HG02642 (cell line): Measurements from ENCODE around the gene ME3.
"Not testable (repeated sequence)": the region's sequence is repeated elsewhere in the genome, so short reads cannot be mapped to it uniquely, and the experiment has no call there.

Experiments used
- ATAC-seq: cut with Tn5 transposase; IDR thresholded peaks from one replicate; pipeline ENCODE4 v1.9.1; 2021; ENCODE audit warnings: mild to moderate bottlenecking; ENCODE audit not compliant: unreplicated experiment, poor library complexity

Gene ME3

DNA sequence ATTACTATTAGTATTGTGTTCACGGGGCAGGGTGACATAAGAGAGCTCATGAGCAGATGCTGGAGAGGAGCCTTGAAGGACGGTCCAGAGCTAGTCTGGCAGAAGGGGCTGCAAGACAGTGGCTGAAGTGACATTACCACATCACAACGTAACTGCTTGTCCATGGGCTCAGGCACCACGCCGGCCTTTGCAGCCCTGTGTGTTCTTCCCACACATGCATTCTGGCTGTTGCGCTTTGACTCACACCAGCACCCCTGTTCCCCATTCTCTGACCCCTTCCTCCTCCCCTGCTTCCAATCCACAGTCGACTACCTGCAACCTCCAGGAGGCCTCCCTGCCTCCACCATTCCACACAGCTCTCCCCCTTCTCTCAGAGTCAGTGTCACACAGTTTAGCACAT lies 103.3 kb downstream of the ME3 start:
- no peak for ATAC-seq

DNA sequence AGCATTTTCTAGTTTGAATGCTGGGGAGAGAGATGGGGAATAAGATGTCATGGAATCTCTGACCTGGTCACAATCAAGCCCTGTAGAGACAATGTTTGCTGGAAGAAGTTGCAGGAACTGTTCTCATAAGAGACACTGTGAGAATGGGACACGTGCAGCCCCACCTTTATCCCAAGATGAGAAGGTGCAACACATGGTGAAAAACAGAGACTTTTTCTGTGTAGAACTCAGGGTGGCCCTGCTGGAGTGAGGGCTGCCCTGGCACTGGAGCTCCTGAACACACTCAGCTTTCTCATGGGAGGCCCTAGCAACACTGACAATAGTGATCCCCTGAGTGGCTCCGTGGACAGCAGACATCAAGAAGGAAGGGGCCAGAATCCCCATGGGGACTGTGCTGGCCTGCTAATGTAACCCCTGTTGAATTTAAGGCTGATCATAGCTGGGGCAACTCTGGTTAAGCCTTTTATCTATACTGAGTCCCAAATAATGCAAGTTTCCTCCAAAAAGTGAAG lies 106.6 kb downstream of the ME3 start:
- ATAC-seq: no peak

- ATAC-seq: no peak
Observed at GRCh38 chr11:86565388-86565787, 107.0 kb downstream of the ME3 start.

DNA sequence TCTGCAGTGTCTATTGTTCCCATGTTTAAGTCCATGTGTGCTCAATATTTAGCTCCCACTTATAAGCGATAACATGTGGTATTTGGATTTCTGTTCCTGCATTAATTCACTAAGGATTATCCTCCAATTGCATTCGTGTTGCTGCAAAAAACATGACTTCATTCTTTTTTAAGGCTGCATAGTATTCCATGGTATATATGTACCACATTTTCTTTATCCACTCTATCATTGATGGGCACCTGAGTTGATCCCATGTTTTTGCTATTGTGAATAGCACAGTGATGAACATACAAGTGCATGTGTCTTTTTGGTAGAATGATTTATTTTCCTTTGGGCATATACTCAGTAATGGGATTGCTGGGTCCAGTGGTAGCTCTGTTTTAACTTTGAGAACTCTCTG lies 109.6 kb downstream of the ME3 start:
- not testable (repeated sequence) for ATAC-seq

DNA sequence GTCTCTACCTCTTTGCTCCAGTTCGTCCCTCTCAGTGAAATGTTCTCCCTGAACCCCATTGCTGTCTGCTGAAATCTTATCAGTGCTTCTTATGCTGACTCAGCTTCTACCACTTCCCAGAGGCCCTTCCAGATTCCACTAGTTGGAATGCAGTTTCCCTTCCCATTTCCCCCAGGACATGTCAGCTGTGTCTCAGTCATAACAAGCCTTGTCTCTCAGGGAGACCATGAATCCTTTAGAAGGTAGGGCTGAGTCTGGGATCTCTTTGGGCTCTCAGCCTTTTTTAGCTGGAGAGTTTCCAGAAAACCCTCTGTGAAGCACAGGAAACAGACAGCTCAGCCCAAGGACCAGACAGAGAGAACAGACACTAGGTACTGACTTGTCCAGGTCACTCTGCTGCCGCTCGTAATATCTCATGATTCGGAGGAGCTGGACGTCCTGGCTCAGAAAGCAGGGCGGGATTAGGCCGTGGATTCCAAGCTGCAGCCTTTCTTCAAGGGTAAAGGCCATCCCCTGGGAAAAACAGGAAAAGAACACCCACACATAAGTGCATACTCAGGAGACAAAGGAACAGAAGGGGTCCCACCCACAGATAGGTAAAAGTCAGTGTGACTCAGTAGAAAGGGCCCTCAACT lies 113.0 kb downstream of the ME3 start:
- no peak for ATAC-seq

GRCh38 chr11:86558841-86559240 lies 113.6 kb downstream of the ME3 start:
- no peak for ATAC-seq

GRCh38 chr11:86558207-86558606 lies 114.2 kb downstream of the ME3 start:
- no peak for ATAC-seq

DNA sequence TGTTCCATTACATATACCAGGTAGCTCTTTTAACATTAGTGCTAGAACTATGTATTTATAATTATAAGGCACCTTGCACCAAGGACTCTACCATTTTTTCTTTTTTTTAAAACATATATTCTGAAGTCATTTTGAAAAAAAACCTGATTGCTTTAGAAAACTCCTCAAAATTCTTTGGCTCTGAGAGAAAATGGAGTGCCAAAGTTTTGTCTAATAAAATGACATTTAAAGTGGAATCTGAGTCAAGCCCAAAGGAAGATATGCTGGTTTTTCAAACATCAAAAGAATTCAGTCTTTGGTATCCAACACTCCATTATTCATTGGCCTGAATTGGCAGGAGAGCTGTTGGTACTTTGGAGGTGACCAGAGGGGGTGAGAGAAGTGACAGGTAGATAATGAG lies 116.5 kb downstream of the ME3 start:
- no peak for ATAC-seq

DNA sequence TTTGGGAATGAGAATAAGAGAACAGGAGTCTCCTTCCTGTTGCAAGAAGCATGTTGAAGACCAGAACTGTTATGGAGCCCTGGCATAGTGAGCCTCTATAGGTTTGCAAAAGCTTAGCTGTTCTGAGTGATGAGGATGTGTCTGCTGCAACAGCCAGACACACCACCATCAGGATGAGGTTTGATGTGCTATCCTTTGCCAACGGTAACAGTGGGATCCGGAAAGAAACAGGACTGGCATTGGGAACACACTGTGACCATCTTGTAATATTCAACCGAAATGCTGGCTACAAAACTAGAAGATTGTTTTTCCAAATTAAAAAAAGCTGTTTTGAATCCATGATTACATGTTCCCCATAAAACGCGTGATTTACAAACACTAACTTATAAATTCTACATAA lies 117.0 kb downstream of the ME3 start:
- ATAC-seq: no peak

DNA sequence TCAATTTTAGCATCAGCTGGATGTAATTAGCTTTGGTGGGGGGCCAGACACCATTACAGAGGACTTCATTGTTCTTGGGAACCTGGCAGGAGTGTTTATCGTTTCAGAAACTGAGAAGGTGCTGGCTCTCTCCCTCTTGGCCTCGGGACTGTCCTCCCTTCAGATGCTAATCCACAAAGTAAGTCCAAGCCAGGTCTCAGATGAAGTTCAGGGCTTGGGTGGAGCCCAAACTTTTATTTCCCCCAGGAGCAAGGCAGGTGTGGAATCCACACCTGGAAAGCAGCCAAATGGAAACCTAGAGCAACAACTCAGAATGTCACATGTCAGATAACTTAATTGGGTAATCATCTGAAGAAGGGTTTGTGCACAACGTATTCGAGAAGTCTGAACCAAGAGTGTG lies 119.2 kb downstream of the ME3 start:
- ATAC-seq: no peak

DNA sequence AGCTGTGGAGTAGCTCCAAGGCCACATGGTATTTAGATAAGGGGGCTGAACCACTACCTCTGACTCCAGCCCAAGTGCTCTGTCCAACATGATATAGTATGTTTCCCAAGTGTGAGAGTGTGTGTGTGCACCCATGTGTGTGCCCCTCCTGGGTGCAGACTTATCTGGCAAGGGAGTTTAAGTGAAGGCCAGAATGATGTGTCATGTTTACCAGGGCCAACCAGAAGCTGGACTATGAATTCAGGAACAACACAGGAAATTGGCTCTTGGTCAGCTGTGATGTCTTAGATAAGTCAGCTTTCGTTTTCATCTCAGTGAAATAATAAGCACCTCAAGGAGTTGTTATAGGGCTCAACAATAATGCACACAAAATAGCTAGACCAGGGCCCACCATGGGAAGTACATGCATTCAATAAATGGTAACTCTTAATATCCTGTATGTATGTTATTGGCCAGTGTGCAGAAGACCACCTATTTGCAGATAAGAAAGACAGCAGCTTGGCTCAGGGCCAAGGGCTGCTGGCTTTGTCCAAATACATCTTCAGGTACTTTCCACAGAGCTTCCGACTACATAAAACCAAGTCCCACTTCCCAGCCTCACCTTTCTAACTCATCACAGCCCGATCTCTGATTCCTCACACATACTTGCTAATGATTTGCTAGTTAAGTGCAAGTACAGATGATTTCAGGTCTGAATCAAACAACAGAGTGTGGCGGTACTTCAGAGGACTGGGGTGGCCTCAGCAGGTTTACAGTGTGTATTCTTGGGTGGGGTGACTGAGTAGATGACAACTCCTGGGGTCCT lies 120.9 kb downstream of the ME3 start:
- no peak for ATAC-seq

- no peak for ATAC-seq
Observed at GRCh38 chr11:86550757-86551156, 121.7 kb downstream of the ME3 start.

GRCh38 chr11:86548271-86548917 lies 124.0 kb downstream of the ME3 start:
- ATAC-seq: no peak

GRCh38 chr11:86547727-86548126 lies 124.7 kb downstream of the ME3 start:
- no peak for ATAC-seq

DNA sequence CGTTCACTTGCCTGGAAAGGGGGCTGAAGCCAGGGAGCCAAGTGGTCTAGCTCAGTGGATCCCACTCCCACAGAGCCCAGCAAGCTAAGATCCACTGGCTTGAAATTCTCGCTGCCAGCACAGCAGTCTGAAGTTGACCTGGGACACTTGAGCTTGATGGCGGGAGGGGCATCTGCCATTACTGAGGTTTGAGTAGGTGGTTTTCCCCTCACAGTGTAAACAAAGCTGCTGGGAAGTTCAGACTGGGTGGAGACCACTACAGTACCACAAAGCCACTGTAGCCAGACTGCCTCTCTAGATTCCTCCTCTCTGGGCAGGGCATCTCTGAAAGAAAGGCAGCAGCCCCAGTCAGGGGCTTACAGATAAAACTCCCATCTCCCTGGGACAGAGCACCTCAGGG lies 131.1 kb downstream of the ME3 start:
- not testable (repeated sequence) for ATAC-seq

DNA sequence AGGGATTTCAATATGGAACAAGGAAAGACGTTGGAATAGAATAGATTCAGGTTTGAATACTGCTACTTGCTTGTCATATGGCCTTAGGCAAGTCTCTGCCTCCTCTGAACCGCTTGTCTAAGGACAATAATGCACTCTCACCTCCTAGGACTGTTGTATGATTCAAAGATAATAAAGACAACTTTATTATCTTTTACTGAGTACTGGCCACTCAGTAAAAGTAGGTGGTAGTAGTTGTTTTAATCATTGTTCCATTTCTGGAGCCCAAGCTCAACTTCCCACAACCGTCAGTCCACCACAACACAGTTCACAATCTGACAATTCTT lies 134.2 kb downstream of the ME3 start:
- no peak for ATAC-seq

DNA sequence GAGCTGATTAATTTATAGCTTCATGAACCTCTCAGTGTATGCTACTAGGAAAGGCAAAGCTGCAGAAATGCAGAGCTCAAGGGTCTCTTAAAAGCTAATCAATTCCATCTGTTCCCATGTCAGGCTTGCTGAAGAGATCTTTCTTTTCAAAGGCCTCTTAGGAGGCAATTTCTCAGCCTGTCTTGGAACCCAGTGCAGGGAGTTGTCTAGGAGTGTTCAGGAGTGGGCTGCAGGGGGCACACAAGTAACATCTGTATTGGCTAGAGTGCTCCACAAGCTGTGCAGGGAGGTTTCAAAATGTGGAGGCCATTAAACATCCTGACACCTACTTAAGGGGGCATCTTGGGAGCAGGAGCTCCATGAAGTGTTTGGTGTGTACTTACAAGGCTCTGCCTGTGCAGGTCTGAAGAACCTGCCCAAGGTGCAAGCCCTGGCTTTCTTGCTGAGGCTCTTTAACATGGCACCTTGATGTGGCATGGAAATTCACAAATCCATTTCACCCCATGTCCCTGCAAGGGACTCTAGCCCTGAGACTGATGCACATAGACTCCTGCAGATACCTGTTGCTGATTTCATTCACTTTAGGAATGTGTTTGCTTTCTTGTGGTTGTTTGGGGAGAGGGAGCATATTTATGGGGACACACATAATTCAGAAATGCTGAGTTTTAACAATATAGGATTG lies 134.7 kb downstream of the ME3 start:
- no peak for ATAC-seq

DNA sequence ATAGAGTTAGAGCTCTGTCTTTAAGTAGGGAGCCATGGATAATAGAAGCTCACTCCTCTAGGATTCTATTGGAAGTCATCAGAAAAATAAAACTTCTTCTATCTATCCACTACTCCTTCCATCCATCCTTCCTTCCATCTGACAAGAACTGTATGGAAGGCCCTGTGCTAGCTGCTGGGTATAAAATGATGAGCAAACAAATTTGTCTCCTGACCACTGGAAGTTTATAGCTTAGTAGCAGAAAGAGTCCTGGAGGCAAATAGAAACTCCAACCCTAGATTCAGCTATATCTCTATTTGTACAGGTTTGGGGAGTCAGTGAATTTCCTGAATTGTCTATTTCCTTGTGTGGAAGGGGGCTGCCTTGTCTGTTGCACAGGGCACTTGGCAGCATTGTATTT lies 136.6 kb downstream of the ME3 start:
- no peak for ATAC-seq

DNA sequence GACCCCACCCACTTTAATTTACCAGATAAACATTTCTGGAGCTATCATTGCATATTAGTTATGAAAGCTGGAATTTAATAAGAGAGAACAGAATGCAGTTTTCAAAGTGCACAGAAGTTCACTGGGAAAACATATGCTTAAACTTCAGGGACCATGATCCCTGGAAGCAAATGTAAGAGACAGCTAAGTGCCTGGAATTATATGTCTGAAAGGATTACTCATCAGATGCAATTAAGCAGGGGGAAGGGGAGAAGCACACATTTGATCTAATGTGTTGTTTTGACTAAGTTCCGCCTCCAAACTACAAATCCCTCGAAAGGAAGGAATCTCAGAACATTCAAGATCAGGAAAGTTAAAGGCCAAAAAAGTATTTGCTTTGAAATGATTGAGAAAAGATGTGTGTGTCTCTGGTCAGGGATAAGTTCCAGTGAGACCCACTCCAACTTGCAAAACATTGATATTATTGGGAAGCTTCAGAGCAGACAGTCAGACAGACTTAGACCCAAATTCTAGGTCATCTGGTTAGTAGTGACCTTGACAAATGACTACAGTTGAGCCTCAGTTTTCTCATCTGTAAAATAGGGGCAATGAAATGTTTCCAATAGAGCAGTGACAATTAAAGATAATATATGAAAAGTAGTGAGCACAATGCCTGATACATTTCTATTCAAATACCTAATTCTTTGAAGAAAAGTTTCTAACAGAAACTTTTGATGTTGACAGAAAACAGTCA lies 147.6 kb downstream of the ME3 start:
- no peak for ATAC-seq
